GM18499 (cell line): ENCODE measurements around the gene SEMA4D.
"Not testable (repeated sequence)": the region's sequence is repeated elsewhere in the genome, so short reads cannot be mapped to it uniquely, and the experiment has no call there.

Experiments
- ATAC-seq: cut with Tn5 transposase; IDR thresholded peaks from one replicate; pipeline ENCODE4 v1.9.1; 2021; ENCODE audit warnings: moderate number of reproducible peaks; ENCODE audit not compliant: insufficient read depth, unreplicated experiment

Gene SEMA4D

GRCh38 chr9:89380437-89381307 is 117.2 kb downstream of the SEMA4D start:
- no peak for ATAC-seq

GRCh38 chr9:89379508-89380115 is 118.3 kb downstream of the SEMA4D start:
- no peak for ATAC-seq

GRCh38 chr9:89379031-89379430 is 118.9 kb downstream of the SEMA4D start:
- ATAC-seq, result no peak

GRCh38 chr9:89378541-89378940 is 119.4 kb downstream of the SEMA4D start:
- no peak for ATAC-seq

GRCh38 chr9:89377411-89377810 is 120.5 kb downstream of the SEMA4D start:
- ATAC-seq, result no peak

- no peak for ATAC-seq
These were observed 121.1 kb downstream of the SEMA4D start for GRCh38 chr9:89376741-89377351.

- ATAC-seq, result no peak
These were observed 121.6 kb downstream of the SEMA4D start for GRCh38 chr9:89376286-89376685.

GRCh38 chr9:89375191-89375760 is 122.6 kb downstream of the SEMA4D start:
- ATAC-seq, result peak; percentile 42

- ATAC-seq, result no peak
These were observed 123.7 kb downstream of the SEMA4D start for GRCh38 chr9:89374176-89374575.

GRCh38 chr9:89372979-89373378 is 124.9 kb downstream of the SEMA4D start:
- no peak for ATAC-seq

- no peak for ATAC-seq
These were observed 125.6 kb downstream of the SEMA4D start for GRCh38 chr9:89372230-89372816.

- ATAC-seq, result not testable (repeated sequence)
These were observed 126.1 kb downstream of the SEMA4D start for GRCh38 chr9:89371791-89372190.

- no peak for ATAC-seq
These were observed 127.3 kb downstream of the SEMA4D start for GRCh38 chr9:89370593-89370992.

GRCh38 chr9:89368978-89369377 is 128.9 kb downstream of the SEMA4D start:
- ATAC-seq, result no peak

- ATAC-seq, result no peak
These were observed 129.4 kb downstream of the SEMA4D start for GRCh38 chr9:89368550-89368949.

- no peak for ATAC-seq
These were observed 130.0 kb downstream of the SEMA4D start for GRCh38 chr9:89367726-89368437.

- no peak for ATAC-seq
These were observed 130.6 kb downstream of the SEMA4D start for GRCh38 chr9:89367281-89367680.

- ATAC-seq, result no peak
These were observed 131.2 kb downstream of the SEMA4D start for GRCh38 chr9:89366711-89367110.

GRCh38 chr9:89365532-89365912 is 132.4 kb downstream of the SEMA4D start:
- ATAC-seq, result no peak
